GM18526 (cell line): ENCODE results near the gene RILP.
A peak's percentile ranks its signal among the peaks of the same experiment; 100 is the strongest.

Experiments
- POLR2A ChIP-seq: IDR thresholded peaks from 3 replicates; pipeline ENCODE4 v1.6.1; 2011; ENCODE audit not compliant: insufficient read length; ENCODE audit errors: extremely low read depth

RILP gene

GRCh38 chr17:1649844-1650501 lies at the start of gene RILP:
Gene RILP, minus strand, starts transcription at chr17:1649866. Its CDS starts 62 bp downstream, at chr17:1649804.
- no peak for TF ChIP-seq POLR2A

- TF ChIP-seq POLR2A: no peak
Observed at GRCh38 chr17:1697681-1698080, 48.0 kb upstream of the RILP start.

GRCh38 chr17:1695365-1695764 lies 45.7 kb upstream of the RILP start:
- no peak for TF ChIP-seq POLR2A

- no peak for TF ChIP-seq POLR2A
Observed at GRCh38 chr17:1693339-1693738, 43.7 kb upstream of the RILP start.

GRCh38 chr17:1690544-1691221 lies 41.0 kb upstream of the RILP start:
- TF ChIP-seq POLR2A: no peak

- no peak for TF ChIP-seq POLR2A
Observed at GRCh38 chr17:1686086-1686485, 36.4 kb upstream of the RILP start.

GRCh38 chr17:1684378-1685189 lies 34.9 kb upstream of the RILP start, which contains the start of gene PRPF8:
Gene PRPF8, minus strand, starts transcription at chr17:1684867. Its CDS starts 296 bp downstream, at chr17:1684571.
- TF ChIP-seq POLR2A: peak; percentile 94

- no peak for TF ChIP-seq POLR2A
Observed at GRCh38 chr17:1683459-1683858, 33.8 kb upstream of the RILP start.

GRCh38 chr17:1676401-1676800 lies 26.7 kb upstream of the RILP start:
- no peak for TF ChIP-seq POLR2A

- TF ChIP-seq POLR2A: no peak
Observed at GRCh38 chr17:1673041-1673785, 23.5 kb upstream of the RILP start.

- TF ChIP-seq POLR2A: no peak
Observed at GRCh38 chr17:1661045-1661444, 11.4 kb upstream of the RILP start.

GRCh38 chr17:1658100-1658499 lies 8.4 kb upstream of the RILP start:
- no peak for TF ChIP-seq POLR2A

GRCh38 chr17:1653735-1654134 lies 4.1 kb upstream of the RILP start:
- no peak for TF ChIP-seq POLR2A

- no peak for TF ChIP-seq POLR2A
Observed at GRCh38 chr17:1651559-1651844, 1.8 kb upstream of the RILP start.

- no peak for TF ChIP-seq POLR2A
Observed at GRCh38 chr17:1650731-1651558, 1.3 kb upstream of the RILP start.
